Measurements from ENCODE around the gene HOXD1.

The HOXD1 gene

DNA sequence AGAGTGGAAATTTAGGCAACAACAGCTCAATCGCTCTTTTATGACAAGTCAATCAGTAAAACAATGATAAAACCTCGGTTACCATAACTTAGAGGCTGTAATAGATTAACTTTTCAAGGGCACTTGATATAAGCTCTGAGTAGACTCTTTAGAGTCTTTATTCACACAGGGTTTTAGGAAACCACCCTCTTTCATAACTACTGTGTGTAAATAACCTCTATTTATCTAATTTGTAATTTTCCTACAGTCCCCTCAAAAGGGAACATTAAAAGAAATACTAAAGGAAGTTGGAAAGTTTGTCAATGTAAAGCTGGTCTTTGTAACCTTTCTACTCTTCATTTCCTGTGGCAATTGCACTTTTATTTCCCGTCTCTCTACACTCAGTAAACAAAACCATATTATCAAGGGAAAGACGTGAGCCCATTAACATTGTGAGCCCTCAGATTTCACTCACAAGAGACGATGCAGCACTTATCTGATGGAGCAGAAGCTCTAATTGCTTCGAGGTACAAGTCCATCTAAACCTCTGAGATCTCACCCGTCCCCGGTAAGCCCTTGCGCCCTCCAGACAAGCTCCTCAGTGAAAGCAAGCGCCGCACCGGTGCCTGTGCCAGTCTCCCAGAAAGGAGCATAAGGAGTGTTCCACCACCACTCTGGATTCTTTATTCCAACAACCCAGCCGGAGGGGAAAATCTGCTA is 1.1 kb upstream of the HOXD1 start:
- no peak for DNase-seq

DNA sequence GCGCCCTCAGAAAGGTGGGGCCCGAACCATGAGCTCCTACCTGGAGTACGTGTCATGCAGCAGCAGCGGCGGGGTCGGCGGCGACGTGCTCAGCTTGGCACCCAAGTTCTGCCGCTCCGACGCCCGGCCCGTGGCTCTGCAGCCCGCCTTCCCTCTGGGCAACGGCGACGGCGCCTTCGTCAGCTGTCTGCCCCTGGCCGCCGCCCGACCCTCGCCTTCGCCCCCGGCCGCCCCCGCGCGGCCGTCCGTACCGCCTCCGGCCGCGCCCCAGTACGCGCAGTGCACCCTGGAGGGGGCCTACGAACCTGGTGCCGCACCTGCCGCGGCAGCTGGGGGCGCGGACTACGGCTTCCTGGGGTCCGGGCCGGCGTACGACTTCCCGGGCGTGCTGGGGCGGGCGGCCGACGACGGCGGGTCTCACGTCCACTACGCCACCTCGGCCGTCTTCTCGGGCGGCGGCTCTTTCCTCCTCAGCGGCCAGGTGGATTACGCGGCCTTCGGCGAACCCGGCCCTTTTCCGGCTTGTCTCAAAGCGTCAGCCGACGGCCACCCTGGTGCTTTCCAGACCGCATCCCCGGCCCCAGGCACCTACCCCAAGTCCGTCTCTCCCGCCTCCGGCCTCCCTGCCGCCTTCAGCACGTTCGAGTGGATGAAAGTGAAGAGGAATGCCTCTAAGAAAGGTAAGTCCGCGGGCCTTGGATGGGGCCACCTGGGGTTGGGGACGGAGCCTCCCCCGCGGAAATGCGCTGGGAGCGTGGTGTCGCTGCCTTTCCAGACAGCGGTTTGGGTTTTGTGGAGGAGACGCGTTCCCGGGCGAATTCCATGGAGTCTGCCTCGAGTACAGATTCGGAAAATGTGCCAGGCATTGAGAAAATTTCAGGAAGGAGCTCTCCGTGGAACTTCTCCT is 559 bp downstream of the HOXD1 start:
- no peak for DNase-seq

DNA sequence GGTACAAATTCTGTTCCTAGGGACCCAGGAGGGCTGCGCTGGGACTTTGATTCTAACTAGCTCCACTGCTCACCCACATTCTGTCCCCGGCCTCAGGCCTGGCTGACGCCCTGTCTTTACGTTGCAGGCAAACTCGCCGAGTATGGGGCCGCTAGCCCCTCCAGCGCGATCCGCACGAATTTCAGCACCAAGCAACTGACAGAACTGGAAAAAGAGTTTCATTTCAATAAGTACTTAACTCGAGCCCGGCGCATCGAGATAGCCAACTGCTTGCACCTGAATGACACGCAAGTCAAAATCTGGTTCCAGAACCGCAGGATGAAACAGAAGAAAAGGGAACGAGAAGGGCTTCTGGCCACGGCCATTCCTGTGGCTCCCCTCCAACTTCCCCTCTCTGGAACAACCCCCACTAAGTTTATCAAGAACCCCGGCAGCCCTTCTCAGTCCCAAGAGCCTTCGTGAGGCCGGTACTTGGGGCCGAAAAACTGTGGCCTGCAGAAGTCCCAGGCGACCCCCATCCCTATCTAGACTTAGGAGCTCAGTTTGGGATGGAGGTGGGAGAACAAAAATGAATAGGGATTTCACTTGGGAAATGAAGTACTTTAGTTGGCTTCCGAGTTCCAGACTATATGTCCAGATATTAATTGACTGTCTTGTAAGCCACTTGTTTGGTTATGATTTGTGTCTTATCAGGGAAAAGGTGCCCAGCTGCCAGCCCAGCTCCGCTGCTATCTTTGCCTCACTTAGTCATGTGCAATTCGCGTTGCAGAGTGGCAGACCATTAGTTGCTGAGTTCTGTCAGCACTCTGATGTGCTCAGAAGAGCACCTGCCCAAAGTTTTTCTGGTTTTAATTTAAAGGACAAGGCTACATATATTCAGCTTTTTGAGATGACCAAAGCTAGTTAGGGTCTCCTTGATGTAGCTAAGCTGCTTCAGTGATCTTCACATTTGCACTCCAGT is 1.5 kb downstream of the HOXD1 start:
- peak; percentile 28 for DNase-seq

DNA sequence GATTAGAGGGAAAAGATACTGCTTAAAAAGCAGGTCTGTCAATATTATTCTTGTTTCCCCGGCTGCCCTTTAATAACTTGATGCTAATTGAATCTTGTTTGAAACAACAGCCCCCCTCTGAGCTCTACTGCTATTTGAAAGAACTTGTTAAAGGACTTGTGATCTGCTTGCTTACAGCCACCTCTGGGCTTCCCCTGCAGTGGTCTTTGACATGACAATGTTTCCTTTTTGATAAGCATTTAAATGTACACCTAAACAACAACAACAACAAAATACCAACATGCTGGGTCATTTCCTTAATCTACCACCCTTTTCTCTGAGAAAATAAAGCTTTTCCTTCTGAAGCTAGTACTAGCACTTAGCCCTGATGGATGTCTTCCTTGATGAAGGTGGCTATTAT is 3.9 kb downstream of the HOXD1 start:
- DNase-seq = no peak

DNA sequence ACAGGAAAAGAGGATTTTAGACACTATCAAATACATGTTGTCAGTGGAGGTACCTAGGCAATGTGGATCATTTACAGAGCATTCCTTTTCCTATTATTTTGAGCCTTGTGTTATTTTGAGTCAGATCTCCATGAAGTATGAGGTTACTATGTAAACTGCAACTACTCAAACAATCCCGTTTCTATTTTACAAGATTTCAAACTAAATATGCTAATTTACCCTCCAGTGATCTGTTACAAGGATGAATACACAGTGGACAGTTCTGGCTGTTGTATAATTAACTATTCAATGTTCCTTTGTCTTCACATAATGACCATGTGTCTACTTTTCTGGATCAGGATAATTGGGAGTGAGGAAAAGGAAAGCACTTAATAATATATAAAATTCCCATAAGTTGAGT is 4.6 kb downstream of the HOXD1 start:
- no peak for DNase-seq

DNA sequence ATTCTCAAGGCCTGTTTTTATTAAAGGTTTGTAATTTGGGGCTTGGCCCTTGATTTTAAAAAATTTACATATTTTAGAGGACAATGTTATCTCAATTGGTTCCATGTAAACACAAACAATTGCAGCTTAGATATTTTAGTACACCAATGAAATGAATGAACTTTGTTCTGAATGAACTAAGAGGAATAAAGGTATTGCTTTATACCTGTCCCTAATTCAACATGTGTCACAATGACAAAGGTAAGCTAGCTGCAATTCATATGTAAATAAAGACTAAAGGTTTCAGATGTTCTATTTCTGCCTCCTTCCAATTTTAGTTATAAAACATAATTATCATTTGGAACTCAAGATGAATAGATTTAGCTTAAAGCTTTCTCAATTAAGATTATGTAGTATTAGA is 11.4 kb downstream of the HOXD1 start:
- DNase-seq = no peak

DNA sequence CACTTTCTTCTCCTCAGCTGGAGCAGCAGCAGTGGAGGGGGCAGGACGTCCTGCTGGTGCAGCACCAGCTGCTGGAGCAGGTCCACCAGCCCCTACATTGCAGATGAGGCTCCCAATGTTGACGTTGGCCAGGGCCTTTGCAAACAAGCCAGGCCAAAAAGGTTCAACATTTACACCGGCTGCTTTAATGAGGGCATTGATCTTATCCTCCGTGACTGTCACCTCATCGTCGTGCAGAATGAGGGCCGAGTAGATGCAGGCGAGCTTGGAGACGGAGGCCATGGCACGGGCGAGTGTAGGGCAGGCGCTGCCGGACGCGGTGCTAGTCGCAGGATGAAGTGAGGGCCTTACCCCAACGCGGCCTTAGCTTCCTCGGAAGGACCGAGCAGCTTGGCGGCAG is 12.5 kb downstream of the HOXD1 start:
- DNase-seq = no peak

DNA sequence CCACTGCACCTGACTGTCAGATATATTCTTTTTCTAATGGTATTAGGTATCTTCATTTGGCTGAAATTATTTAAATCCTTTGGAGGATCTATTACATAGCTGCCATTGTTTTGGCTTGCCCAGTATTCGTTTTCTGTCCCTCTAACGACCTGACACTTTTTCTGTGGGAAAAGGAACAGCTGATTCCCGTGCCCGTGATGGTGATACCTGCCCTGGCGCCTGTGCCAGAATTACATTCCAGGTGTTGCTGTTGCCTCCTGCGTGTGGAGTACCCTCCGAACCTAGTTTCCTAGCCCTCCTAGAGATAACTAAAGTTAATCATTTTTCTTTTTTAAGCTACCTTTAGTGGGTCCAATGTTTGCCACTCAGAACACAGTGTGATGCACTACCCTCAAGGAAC is 14.0 kb downstream of the HOXD1 start:
- no peak for DNase-seq

DNA sequence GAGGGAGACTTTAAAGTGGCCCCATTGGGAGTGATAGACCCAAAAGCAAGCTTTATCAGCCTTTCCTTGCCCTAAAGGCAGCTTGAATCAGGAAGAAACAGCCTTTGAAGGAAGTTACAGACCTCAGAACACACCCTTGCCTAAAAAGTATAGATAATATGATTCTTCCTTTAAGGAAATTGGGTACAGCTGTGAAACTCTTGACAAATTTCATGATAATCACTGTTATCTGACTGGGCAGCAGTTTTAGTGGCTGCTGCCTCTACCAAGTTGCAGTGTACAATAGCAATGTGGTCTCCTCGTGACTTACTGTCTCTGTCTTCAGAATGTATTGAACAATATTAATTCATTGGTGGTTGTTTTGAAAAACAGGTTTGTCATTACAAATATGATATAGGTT is 16.7 kb downstream of the HOXD1 start:
- no peak for DNase-seq

DNA sequence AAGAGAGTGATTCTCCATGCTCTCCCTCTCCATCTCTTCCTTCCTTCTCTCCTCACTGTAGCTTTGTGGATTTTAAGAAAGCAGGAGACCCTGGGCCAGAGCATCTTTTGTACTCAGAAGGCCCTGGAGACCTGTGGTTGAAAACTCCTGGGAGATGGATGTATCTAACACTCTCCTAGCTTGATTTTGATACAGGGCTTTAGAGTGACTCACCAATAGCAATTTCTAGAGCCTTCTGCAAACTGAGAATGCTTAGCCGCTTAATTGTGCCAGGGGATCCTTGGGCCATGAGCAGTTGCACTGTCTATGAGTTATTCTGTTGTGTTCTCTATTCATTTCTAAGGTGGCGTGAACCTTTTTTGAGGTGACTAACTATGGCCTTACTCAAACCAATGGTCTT is 17.7 kb downstream of the HOXD1 start:
- no peak for DNase-seq

DNA sequence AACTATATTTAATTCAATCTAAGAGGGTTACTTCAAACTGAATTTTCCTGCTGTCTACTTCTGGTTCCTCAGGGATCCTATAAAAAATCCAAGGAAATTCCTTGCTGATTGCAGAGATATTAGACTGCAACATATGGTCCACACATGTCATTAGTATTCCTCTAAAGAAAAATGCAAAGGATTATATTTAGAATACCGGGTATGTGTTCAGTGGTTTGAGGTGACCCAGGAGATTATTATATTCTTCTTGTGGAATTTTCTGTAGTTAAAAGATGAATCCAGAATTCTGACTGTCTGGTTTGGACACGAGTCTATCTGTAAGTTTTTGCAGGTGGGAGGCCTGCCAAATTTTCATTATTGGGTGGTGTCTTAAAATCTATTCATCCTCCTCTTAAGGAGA is 18.2 kb downstream of the HOXD1 start:
- no peak for DNase-seq

DNA sequence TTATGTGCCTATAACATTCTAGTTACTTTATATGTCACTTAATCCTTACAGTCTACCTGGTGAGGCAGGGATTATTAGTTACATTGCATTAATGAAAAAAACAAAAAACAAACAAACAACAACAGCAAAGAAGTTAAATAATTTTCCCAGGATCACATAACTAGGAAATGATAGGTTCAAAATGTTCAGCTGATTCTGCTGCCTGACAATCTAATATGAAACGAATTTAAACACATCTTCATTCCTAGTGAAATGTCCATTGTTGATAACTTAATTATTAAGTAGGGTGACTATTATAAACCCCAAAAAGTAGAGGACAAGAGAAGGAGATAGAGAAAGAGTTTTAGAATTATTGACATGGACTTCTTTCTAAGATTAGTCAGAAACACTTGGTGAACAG is 22.6 kb downstream of the HOXD1 start:
- DNase-seq = no peak

DNA sequence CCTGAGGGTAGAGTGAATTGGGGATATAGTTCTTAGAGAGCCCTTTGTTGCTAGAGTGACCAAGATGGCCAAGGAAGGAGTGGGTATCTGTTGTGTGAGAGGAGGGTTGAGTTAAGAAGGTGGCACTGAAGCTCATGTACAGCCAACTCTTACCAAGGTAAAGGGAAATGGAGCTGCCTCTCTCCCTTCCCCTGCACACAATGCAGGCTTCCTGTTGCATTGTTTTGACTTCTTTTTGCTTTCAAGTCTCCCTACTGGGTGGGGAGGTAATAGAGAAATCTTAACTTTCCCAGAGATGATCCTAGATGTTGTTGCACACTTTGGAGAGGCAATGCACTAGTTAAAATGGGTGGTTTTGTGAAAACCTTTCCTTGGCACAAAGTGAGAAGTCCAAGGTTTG is 23.8 kb downstream of the HOXD1 start:
- DNase-seq = no peak

DNA sequence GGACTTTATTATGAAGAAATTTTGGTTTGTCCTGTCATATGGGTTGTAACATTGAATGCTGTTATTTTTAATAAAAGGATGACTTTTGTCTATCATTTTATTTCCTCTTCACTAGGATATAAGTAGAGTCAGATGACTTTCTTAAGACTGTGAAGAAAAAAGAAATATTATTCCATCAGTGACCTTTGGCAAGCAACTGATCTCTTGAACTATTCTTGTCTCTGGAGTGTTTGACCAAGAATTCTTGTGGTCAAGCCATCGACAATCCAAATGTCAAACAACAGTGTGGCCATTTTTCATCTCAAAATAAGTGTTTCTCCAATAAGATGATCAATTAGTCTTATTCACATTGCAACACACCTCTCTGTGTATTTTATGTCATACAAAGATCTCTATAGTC is 24.9 kb downstream of the HOXD1 start:
- DNase-seq = no peak

DNA sequence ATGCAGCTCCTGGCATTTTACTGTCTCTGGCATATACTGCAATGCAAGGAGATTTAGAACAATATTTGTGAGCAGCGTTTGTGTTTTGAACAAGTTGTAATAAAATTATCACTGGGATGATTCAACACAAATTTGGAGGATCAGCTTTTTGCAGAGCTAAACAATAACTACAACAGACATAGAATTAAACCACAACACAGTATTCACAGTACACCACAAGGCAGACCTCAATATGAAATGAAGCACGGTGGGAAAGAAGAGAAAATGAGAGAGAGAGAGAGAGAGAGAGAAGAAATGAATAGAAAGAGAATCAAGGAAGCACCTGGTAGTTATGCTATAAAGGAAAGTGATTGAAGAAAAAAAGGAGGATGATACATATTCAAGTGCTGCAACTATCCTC is 39.4 kb downstream of the HOXD1 start:
- DNase-seq = no peak

DNA sequence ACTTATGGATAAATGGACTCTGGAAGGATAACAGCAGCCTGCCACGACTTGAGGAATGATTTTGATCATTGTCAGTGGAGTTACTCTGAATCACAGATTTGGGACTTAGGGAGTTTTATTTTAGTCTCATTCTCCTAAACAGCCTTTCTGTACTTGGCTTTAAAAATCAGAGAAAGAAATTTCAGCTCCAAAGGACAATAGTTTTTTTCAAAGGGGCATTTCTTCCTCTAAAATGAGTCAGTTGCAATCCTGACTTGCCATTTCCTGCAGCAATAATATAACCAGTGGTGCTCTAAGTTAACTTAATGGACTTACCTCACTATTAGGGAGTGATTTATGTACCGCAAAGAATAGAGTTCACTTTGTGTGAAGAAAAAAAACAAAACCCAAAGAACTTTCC is 45.7 kb downstream of the HOXD1 start:
- no peak for DNase-seq

DNA sequence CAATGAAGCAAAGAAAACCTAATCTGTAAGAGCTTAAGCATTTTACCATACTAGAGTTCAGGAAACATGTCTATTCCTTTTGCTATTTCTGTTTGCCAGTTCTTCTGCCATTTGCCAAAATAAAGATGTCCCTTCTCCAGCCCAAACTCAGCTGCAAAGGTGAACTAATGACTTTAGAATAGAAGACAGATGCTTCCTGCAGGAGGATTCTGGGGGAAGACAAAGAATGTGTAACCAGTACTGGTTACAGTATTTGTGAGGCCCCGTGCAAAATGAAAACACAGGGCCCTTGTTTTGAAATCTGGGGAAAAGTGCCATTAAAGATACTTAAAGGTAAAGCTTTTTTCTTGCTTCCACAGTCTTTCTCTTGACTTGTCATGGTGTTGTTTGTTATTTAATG is 46.5 kb downstream of the HOXD1 start:
- DNase-seq = no peak

DNA sequence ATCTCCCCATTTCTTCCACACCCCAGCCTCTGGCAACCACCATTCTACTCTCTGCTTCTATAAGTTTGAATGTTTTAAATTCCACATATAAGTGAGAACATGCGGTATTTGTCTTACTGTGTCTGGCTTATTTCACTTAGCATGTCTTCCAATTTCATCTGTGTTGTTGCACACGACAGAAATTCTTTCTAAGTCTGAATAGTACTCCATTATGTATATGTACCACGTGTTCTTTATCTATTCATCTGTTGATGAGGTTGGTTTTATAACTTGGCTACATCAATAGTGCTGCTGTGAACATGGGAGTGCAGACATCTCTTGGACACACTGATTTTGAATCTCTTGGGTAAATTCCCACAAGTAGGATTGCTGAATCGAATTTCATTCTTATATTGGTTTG is 49.0 kb downstream of the HOXD1 start:
- DNase-seq = no peak

DNA sequence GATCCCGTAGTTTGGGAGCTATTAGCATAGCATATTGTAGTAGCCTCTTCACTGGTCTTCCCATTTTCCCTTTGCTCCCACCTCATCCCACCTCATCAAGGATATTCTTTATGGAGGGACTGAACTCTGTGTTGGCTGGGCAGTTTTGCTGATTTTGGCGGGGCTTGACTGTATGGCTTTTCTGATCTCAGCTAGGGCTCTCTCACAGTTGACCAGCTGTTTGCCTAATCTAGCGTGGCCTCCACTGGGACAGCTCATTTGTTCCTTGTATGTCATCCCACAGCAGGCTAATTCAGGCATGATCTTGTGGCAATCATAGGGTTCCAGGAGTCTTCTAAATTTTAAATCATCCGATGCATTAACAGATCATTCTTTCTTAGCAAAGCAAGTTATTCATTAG is 50.6 kb downstream of the HOXD1 start:
- no peak for DNase-seq

DNA sequence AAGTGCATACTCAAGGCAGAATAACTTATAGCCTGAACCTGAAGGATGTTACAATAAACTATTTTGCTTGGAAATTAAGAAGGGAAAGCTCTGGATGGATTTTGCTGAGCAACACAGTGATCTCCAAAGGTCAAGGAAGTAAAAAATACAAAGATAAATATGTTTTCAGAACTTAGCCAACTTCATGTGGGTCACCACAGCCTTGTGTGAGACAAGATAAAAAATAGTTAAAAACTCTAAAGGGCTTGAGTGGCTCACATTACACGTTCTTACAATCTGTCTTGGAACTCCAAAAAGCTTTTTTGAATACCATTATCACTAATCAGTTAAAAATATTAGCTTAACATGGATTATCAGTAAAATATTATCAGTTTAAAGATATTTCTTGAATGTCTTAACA is 51.8 kb downstream of the HOXD1 start:
- no peak for DNase-seq
